Upper lobe of right lung (tissue), 1 donor: ENCODE measurements around the gene FBXL16. TPM values are rescaled to one million over a fixed set of nuclear protein-coding genes. Genes with fewer than 3 reads are reported as not detected.
A peak's percentile ranks its signal among the peaks of the same experiment; 100 is the strongest.
"Not testable (repeated sequence)": the region's sequence is repeated elsewhere in the genome, so short reads cannot be mapped to it uniquely, and the experiment has no call there.

Experiments used
- ATAC-seq: fragments of 200-7000 bp; cut with Tn5 transposase; one replicate; pipeline ENCODE4 v1.9.1; 2020; ENCODE audit warnings: mild to moderate bottlenecking, moderate library complexity
- DNase-seq: peaks from one replicate; pipeline ENCODE4 v3.0.0-alpha.2; 2020
- H3K27ac ChIP-seq: fragments of 200-600 bp; one replicate; pipeline ENCODE4 v1.8.0; 2022
- H3K27me3 ChIP-seq: fragments of 200-600 bp; one replicate; pipeline ENCODE4 v1.8.0; 2022; ENCODE audit warnings: mild to moderate bottlenecking
- H3K36me3 ChIP-seq: fragments of 200-600 bp; one replicate; pipeline ENCODE4 v1.8.0; 2022
- H3K4me1 ChIP-seq: fragments of 200-600 bp; one replicate; pipeline ENCODE4 v1.8.0; 2022
- H3K4me3 ChIP-seq: fragments of 200-600 bp; one replicate; pipeline ENCODE4 v1.8.0; 2022; ENCODE audit warnings: mild to moderate bottlenecking
- H3K9me3 ChIP-seq: fragments of 200-600 bp; one replicate; pipeline ENCODE4 v1.8.0; 2022
- CTCF ChIP-seq: fragments of 200-600 bp; IDR thresholded peaks from one replicate; pipeline ENCODE4 v1.8.0; 2022; ENCODE audit warnings: antibody characterized with exemption
- intact Hi-C: fragments of 100-400 bp; cut with DNase I; formaldehyde crosslinking; loops from one replicate; pipeline ENCODE4 v1.11.0; 2022
- total RNA-seq: library from RNA; stranded (reverse); fragmentation: NEBNext Ultra II Directional; extraction: Animal tissue kit (Norgen Biotek cat#: 25700); gene quantifications from one replicate; pipeline ENCODE4 v1.2.1, GENCODE V29; 2021
- donor health status: DM: no; HTN: yes; CAD: no; lungs with severe emphysema.

The FBXL16 gene
- total RNA-seq, 1 donor from 2014 or later = 3.6 TPM

GRCh38 chr16:714079-714478 lies 8.5 kb upstream of the FBXL16 start:
- no peak for DNase-seq
- Histone ChIP-seq H3K27me3 (peaks cover 26% of the 10 kb centered on the region), H3K36me3 (no peaks in the 10 kb centered on the region), H3K4me3 (no peak overlapping the region), H3K9me3 (no peaks in the 10 kb centered on the region), H3K27ac (no peak overlapping the region), H3K4me1 (peaks cover 13% of the 10 kb centered on the region)
- no peak for ATAC-seq
- intact Hi-C loops = loop anchor here (10.0 kb wide), 1 partner anchor 71 kb away; the partner anchor contains the start of genes CHTF18 and RPUSD1
- no peak for TF ChIP-seq CTCF

DNA sequence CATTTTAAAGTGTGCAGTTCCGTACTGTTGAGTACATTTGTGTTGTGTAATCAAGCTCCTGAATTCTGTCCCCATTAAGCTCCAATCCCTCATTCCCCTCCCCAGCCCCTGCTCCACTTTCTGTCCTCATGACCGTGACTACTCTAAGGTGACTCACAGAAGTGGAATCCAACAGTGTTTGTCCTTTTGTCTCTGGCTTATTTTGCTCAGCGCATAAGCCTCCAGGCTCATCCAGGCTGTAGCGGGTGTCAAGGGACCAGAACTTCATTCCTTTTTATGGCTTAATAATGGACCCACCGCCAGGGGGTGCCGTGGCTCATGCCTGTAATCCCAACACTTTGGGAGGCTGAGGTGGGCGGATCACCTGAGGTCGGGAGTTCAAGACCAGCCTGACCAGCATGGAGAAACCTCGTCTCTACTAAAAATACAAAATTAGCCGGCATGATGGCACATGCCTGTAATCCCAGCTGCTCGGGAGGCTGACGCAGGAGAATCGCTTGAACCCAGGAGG lies 7.2 kb upstream of the FBXL16 start:
- ATAC-seq, H3K4me3 ChIP-seq, H3K9me3 ChIP-seq, H3K27ac ChIP-seq, DNase-seq, H3K36me3 ChIP-seq: not testable (repeated sequence)
- Histone ChIP-seq H3K4me1 (peaks cover 13% of the 10 kb centered on the region), H3K27me3 (peaks cover 38% of the 10 kb centered on the region)
- intact Hi-C loops = loop anchor here (10.0 kb wide), 1 partner anchor 72 kb away; the partner anchor contains the start of genes CHTF18 and RPUSD1
- peak; percentile 26 for TF ChIP-seq CTCF

DNA sequence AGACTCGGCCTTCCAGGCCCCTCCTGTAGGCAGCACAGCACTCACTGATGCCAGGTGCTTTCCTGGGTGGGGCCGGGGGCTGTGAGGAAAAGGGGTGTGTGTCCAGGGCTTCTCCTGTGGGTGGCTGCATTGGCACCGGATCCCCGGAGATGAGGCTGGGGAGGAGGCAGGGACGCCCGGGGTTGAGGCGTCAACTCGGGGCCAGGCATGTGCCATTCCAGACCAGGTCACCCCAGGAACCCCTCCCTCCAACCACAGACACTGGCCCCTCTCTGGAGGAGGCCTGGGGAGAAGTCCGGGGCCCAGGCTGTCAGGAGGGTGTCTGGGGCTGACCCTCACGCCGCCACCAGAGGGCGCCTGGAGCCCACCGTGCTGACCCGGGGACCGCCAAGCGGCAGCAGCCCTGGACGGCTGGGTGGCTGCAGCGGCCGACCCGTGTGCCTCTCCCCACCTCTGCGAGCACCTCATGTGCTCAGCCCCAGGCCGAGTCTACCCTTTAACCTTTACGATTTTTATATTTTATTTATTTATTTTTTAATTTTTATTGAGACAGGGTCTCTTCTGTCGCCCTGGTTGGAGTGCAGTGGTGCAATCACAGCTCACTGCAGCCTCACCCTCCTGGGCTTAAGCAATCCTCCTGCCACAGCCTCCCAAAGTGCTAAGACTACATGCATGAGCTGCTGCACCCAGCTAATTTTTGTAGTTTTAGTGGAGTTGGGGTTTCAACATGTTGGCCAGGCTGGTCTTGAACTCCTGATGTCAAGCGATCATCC lies 6.1 kb upstream of the FBXL16 start:
- ATAC-seq = peak; percentile 79

DNA sequence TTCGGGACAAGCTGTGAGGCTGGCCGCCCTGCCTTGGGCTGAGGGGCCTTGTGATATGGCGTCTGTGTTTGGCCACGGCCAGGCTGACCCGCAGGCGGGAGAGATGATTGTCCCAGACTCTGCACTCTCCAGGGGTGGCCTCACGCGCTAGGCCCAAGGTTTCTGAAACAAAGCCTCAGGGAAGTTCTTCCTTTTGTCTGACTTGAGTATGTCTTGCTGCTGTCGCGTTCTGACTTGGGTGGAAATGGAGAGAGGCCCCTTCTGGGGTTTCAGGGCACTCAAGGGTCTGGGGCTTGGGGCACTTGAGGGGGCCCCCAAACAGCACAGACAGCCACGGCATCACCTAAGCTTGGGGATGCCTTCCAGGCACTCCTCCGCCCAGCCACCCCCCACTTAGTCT lies 5.5 kb upstream of the FBXL16 start:
- no peak for TF ChIP-seq CTCF
- no peak overlapping the region for H3K4me3 ChIP-seq
- H3K4me1 ChIP-seq = peaks cover 8% of the 10 kb centered on the region
- intact Hi-C loops = loop anchor here (10.0 kb wide), 1 partner anchor 74 kb away; the partner anchor contains the start of genes CHTF18 and RPUSD1
- H3K9me3 ChIP-seq = no peaks in the 10 kb centered on the region
- ATAC-seq = no peak
- H3K27me3 ChIP-seq = peaks cover 53% of the 10 kb centered on the region
- H3K27ac ChIP-seq = no peak overlapping the region
- H3K36me3 ChIP-seq = no peaks in the 10 kb centered on the region
- no peak for DNase-seq

More for the DNA sequence above, 6.1 kb upstream of the FBXL16 start:
- no peaks in the 10 kb centered on the region for H3K9me3 ChIP-seq
- no peak overlapping the region for H3K4me3 ChIP-seq
- TF ChIP-seq CTCF = peak; percentile 98
- DNase-seq = peak; percentile 92
- H3K4me1 ChIP-seq = peaks cover 13% of the 10 kb centered on the region
- no peaks in the 10 kb centered on the region for H3K36me3 ChIP-seq
- intact Hi-C loops = loop anchor here (10.0 kb wide), 1 partner anchor 73 kb away; the partner anchor contains the start of genes CHTF18 and RPUSD1
- H3K27ac ChIP-seq = no peak overlapping the region
- peaks cover 47% of the 10 kb centered on the region for H3K27me3 ChIP-seq

- H3K27ac ChIP-seq = no peak overlapping the region
- ATAC-seq (no peak), DNase-seq (no peak)
- peaks cover 4% of the 10 kb centered on the region for H3K4me1 ChIP-seq
- H3K27me3 ChIP-seq = peaks cover 56% of the 10 kb centered on the region
- no peak overlapping the region for H3K4me3 ChIP-seq
- H3K9me3 ChIP-seq = no peaks in the 10 kb centered on the region
- H3K36me3 ChIP-seq = no peaks in the 10 kb centered on the region
- no peak for TF ChIP-seq CTCF
- intact Hi-C loops = loop anchor here (10.0 kb wide), 1 partner anchor 74 kb away; the partner anchor contains the start of genes CHTF18 and RPUSD1
These were observed 5.0 kb upstream of the FBXL16 start for GRCh38 chr16:710500-711075.
